ENCODE data around the gene CLEC2A. TPM values are rescaled to one million over a fixed set of nuclear protein-coding genes. Genes with fewer than 3 reads are reported as not detected.

CLEC2A gene
- total and polyA plus RNA-seq, 7 donors, result not detected

DNA sequence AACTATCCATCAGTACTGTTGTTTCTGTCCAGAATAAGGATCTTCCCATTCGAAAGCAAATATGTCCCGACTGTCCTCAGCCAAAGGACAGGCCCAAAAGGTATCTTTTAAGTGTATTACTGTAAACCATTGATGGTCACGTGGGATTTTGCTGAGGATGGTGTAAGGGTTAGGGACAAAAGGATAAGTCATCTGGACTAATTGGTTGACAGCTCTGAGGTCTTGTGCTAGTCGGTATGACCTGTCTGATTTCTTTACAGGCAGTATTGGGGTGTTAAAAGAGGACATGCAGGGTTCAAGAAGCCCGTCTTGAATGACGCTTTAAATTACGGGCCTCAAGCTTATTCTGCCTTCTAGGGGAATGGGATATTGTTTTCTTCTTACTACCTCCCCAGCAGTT is 24.4 kb downstream of the CLEC2A start:
- Histone ChIP-seq H3K36me3 (no peaks in the 10 kb centered on the region), H3K27me3 (no peaks in the 10 kb centered on the region), H3K9me3 (peaks cover 6 to 22% (median 12%) of the 10 kb centered on the region in 4 donors), H3K4me3 (no peak overlapping the region), H3K4me1 (no peaks in the 10 kb centered on the region), H3K27ac (no peak overlapping the region)
- intact Hi-C loops (cut with DNase I), result no loop called here
- WGBS, 2 donors, result 93 to 94% methylated on average over 7 of the region's 7 CpGs
- TF ChIP-seq EP300 (IDR thresholded peaks at IDR 0.05), result no peak
- no peak for TF ChIP-seq POLR2A (IDR thresholded peaks at IDR 0.05)
- TF ChIP-seq POLR2AphosphoS5 (IDR thresholded peaks at IDR 0.05), result no peak
- TF ChIP-seq, protein P1, sequence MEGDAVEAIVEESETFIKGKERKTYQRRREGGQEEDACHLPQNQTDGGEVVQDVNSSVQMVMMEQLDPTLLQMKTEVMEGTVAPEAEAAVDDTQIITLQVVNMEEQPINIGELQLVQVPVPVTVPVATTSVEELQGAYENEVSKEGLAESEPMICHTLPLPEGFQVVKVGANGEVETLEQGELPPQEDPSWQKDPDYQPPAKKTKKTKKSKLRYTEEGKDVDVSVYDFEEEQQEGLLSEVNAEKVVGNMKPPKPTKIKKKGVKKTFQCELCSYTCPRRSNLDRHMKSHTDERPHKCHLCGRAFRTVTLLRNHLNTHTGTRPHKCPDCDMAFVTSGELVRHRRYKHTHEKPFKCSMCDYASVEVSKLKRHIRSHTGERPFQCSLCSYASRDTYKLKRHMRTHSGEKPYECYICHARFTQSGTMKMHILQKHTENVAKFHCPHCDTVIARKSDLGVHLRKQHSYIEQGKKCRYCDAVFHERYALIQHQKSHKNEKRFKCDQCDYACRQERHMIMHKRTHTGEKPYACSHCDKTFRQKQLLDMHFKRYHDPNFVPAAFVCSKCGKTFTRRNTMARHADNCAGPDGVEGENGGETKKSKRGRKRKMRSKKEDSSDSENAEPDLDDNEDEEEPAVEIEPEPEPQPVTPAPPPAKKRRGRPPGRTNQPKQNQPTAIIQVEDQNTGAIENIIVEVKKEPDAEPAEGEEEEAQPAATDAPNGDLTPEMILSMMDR (IDR thresholded peaks at IDR 0.05), result no peak
- DNase-seq, result no peak

DNA sequence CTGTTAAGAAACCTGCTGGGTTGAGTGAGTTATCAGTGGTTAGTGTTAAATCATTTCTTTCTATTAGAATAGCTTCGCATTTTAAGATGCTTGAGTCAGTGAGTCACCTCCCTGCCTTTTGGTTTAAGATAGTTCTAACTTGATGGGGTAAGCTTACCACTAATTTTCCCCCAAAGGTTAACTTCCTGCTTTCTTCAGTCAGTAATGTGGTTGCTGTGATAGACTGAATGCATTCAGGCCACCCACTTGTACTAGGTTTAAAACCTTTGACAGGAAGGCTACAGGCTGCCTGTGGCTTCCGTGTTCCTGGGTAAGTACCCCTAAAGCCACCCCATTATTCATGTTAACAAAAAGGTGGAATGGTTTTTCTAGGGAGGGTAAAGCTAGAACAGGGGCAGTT is 25.3 kb downstream of the CLEC2A start:
- H3K27me3 ChIP-seq, result no peaks in the 10 kb centered on the region
- H3K4me3 ChIP-seq, result no peak overlapping the region
- H3K27ac ChIP-seq, result no peak overlapping the region
- H3K9me3 ChIP-seq, result peaks cover 6 to 29% (median 15%) of the 10 kb centered on the region in 4 donors
- no peak for DNase-seq
- WGBS, 2 donors, result 57 to 82% methylated on average over 2 of the region's 2 CpGs
- no peaks in the 10 kb centered on the region for H3K4me1 ChIP-seq
- intact Hi-C loops (cut with DNase I), result no loop called here
- no peak for TF ChIP-seq POLR2AphosphoS5 (IDR thresholded peaks at IDR 0.05)
- no peak for TF ChIP-seq EP300 (IDR thresholded peaks at IDR 0.05)
- TF ChIP-seq POLR2A (IDR thresholded peaks at IDR 0.05), result no peak
- TF ChIP-seq, protein P1 (IDR thresholded peaks at IDR 0.05), result no peak
- H3K36me3 ChIP-seq, result no peaks in the 10 kb centered on the region

DNA sequence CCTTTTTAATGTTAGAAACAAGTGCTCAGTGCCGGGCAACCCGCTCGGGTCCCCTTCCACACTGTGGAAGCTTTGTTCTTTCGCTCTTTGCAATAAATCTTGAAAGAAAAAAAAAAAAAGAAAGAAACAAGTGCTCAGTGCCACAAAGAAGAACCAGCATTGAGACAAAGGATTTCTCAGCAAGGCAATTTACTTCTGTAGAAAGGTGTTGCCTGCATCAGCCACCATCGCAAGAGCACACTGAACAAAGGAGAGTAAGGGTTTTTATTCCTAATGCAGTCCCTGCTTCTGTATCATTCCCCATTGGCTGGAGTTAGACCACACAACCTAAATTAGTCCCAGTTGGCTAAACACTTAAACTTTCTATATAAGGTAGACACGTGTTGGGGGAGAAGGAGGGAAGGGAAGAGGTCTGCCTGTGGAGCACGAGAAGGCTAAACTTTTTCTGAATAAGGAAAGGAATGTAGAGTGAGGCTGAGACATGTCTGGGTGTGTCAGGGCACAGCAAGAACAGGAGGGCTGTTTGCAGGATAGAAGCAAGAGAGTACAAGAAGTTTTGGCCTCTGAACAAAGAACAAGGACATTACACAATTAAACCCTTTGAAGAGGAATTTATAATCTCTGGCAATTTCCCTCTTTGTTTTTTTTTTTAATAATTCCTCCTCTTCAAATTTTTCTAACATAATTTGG is 29.5 kb downstream of the CLEC2A start:
- TF ChIP-seq, protein P1 (IDR thresholded peaks at IDR 0.05), result no peak
- no peak for TF ChIP-seq POLR2AphosphoS5 (IDR thresholded peaks at IDR 0.05)
- TF ChIP-seq EP300 (IDR thresholded peaks at IDR 0.05), result no peak
- TF ChIP-seq POLR2A (IDR thresholded peaks at IDR 0.05), result no peak
- no peak for DNase-seq
- H3K4me1 ChIP-seq, result no peaks in the 10 kb centered on the region
- no peaks in the 10 kb centered on the region for H3K36me3 ChIP-seq
- no peak overlapping the region for H3K4me3 ChIP-seq
- 86 to 91% methylated on average over 7 of the region's 7 CpGs for WGBS, 2 donors
- no peaks in the 10 kb centered on the region for H3K27me3 ChIP-seq
- no peak overlapping the region for H3K27ac ChIP-seq
- intact Hi-C loops (cut with DNase I), result no loop called here
- peaks cover 0 to 11% (median 5%) of the 10 kb centered on the region in 4 donors for H3K9me3 ChIP-seq

DNA sequence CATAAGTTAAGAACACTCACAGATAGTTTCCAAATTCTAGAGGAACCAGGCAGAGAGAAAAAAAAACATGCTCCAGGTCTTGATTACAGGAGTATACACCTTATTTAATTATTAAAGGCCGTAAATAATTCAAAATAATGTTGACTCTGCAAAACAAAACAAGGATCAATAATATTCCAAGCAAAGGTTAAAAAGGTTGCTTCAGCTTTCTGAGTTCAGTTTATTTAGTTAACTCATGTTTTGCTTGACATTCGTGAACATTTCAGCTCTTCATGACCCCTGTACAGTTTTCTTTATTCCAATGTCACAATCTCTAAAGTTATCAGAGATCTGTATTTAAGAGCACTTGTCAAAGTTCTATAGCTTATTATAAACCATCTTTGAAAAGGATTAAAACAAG is 31.2 kb downstream of the CLEC2A start:
- intact Hi-C loops (cut with DNase I), result no loop called here
- Histone ChIP-seq H3K9me3 (peaks cover 0 to 11% (median 5%) of the 10 kb centered on the region in 4 donors), H3K36me3 (no peaks in the 10 kb centered on the region), H3K27me3 (no peaks in the 10 kb centered on the region), H3K4me1 (no peaks in the 10 kb centered on the region), H3K27ac (no peak overlapping the region), H3K4me3 (no peak overlapping the region)
- 63 to 82% methylated on average over 2 of the region's 2 CpGs for WGBS, 2 donors
- TF ChIP-seq, protein P1 (IDR thresholded peaks at IDR 0.05), result no peak
- TF ChIP-seq EP300 (IDR thresholded peaks at IDR 0.05) (no peak), POLR2A (IDR thresholded peaks at IDR 0.05) (no peak), POLR2AphosphoS5 (IDR thresholded peaks at IDR 0.05) (no peak)
- no peak for DNase-seq

DNA sequence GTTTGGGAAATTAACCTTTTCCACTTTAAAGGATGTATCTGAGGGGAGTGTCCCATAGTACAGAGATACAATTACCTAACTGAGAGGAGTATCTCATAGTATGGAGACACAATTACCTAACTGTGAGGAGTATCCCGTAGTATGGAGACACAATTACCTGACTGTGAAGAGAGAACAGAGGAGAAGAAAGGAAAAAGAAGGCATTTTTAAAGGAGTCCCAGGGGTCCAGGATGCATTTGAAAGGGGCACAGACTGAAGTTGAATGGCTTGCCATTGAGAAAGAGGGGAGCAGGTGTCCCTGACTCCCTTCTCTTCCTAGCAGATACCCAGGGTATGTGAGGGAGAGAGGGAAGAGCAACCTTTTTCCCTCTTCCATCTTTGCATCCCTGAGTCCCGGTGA is 33.0 kb downstream of the CLEC2A start:
- H3K27me3 ChIP-seq, result no peaks in the 10 kb centered on the region
- H3K36me3 ChIP-seq, result no peaks in the 10 kb centered on the region
- 88 to 93% methylated on average over 2 of the region's 2 CpGs for WGBS, 2 donors
- H3K9me3 ChIP-seq, result peaks cover 0 to 11% (median 5%) of the 10 kb centered on the region in 4 donors
- no peak overlapping the region for H3K4me3 ChIP-seq
- intact Hi-C loops (cut with DNase I), result no loop called here
- no peak for DNase-seq
- no peak for TF ChIP-seq POLR2AphosphoS5 (IDR thresholded peaks at IDR 0.05)
- TF ChIP-seq, protein P1 (IDR thresholded peaks at IDR 0.05), result no peak
- TF ChIP-seq POLR2A (IDR thresholded peaks at IDR 0.05), result no peak
- no peak for TF ChIP-seq EP300 (IDR thresholded peaks at IDR 0.05)
- H3K27ac ChIP-seq, result no peak overlapping the region
- H3K4me1 ChIP-seq, result no peaks in the 10 kb centered on the region
